Heart right ventricle (tissue), 16 donors: ENCODE data around the gene OR8G5. TPM values are rescaled to one million over a fixed set of nuclear protein-coding genes. Genes with fewer than 3 reads are reported as not detected.

Experiments
- ATAC-seq, 8 donors: fragments of 200-7000 bp; cut with Tn5 transposase; one replicate each; pipeline ENCODE4 v1.9.1; 2020; ENCODE audit warnings: mild to moderate bottlenecking in 8 of 8, moderate library complexity in 8 of 8, moderate number of reproducible peaks in 1 of 8
- DNase-seq, 2 donors: peaks; one replicate each; pipeline ENCODE4 v3.0.0-alpha.2; 2020
- H3K27ac ChIP-seq, 10 donors: fragments of 200-600 bp; sonication (generic) in 2 of 10; one replicate each; pipeline versions ENCODE4 v1.5.0 to v1.8.0; 2020 to 2022; ENCODE audit warnings: mild to moderate bottlenecking in 3 of 10
- H3K27me3 ChIP-seq, 7 donors: fragments of 200-600 bp; one replicate each; pipeline ENCODE4 v1.8.0; 2021 to 2022; ENCODE audit warnings: mild to moderate bottlenecking in 2 of 7
- H3K36me3 ChIP-seq, 9 donors: fragments of 200-600 bp; sonication (generic) in 1 of 9; one replicate each; pipeline versions ENCODE4 v1.5.0 to v1.8.0; 2020 to 2022; ENCODE audit warnings: mild to moderate bottlenecking in 2 of 9
- H3K4me1 ChIP-seq, 9 donors: fragments of 200-600 bp; sonication (generic) in 1 of 9; one replicate each; pipeline versions ENCODE4 v1.5.0 to v1.8.0; 2020 to 2022; ENCODE audit warnings: mild to moderate bottlenecking in 4 of 9
- H3K4me3 ChIP-seq, 10 donors: fragments of 200-600 bp; sonication (generic) in 2 of 10; one replicate each; pipeline versions ENCODE4 v1.5.0 to v1.8.0; 2020 to 2022; ENCODE audit warnings: mild to moderate bottlenecking in 7 of 10, moderate library complexity in 2 of 10
- H3K9me3 ChIP-seq, 11 donors: fragments of 200-600 bp in 10 of 11; sonication (generic) in 2 of 11; one replicate each; pipeline versions ENCODE4 v1.5.0 to v1.8.0; 2013 to 2022; ENCODE audit warnings: mild to moderate bottlenecking in 2 of 11, control low read depth in 1 of 11, moderate library complexity in 1 of 11
- WGBS, 2 donors: extraction: QIAGEN DNeasy Blood & Tissue Kit; methylation state at CpG; one replicate each; pipeline ENCODE4 v1.1.7; 2013; ENCODE audit warnings: inconsistent platforms in 1 of 2; 5-methylcytosine and 5-hydroxymethylcytosine counted together
- intact Hi-C, 10 donors: fragments of 100-400 bp; cut with DNase I; formaldehyde crosslinking; loops; one replicate each; pipeline versions ENCODE4 v1.11.1 to v1.14.2; 2022
- polyA plus RNA-seq, 2 donors: library from polyadenylated mRNA; stranded (reverse); fragments of 200-250 nt; gene quantifications; one replicate each; pipeline ENCODE4 v1.2.3, GENCODE V29; 2013
- total RNA-seq, 10 donors: library from RNA; stranded (reverse); fragmentation: NEBNext Ultra II Directional in 3 of 10; extraction: Animal tissue kit (Norgen Biotek cat#: 25700) in 3 of 10; gene quantifications; one replicate each; pipeline versions ENCODE4 v1.2.1 to v1.2.4, GENCODE V29; 2021 to 2023
- TF ChIP-seq, protein P1 (sequence below), 9 donors: fragments of 200-600 bp; sonication (generic) in 2 of 9; IDR thresholded peaks; one replicate each; pipeline versions ENCODE4 v1.5.0 to v1.8.0; 2021 to 2022; ENCODE audit warnings: antibody characterized with exemption in 9 of 9, mild to moderate bottlenecking in 5 of 9, moderate library complexity in 1 of 9
- donor health status: Arrhythmogenic right ventricular cardiomyopathy.
- donor health status: ischemic (EF 13 %, LVEDD 7.1; RV severe dilation, severe dysfunction).
- donor health status: healthy with polysubstance abuse.
- donor health status: DM: no; HTN: yes; CAD: no.
- donor health status: DM: no; HTN: no; CAD: no.
- donor health status: ischemic (EF 25% LVEDD 6.9; RV normal size, moderate dysfunction).
- donor health status: ischemic (EF 25% LVEDD 5.7; RV mildly dilated, moderate dysfunction).
- donor health status: healthy.
- donor health status: DM: yes; HTN: yes; CAD: no.
- donor health status: Ischemic cardiomyopathy.
- donor health status: ischemic (EF 35%, LVEDD 5.7; RV mildly dilated, moderate dysfunction).
- donor health status: nonischemic (EF 11% LVEDD 7.7; RV severe dilation, severe dysfunction).
- donor health status: DM: yes; HTN: yes; CAD: no.
- donor health status: PGD.
- donor health status: ischemic (EF 29% LVEDD 5.4; RV normal size, mild dysfunction).
- donor health status: nonischemic (EF 23%, LVEDD 6.1; RV moderate dilation, normal function).

OR8G5 gene
- total and polyA plus RNA-seq, 12 donors = not detected

- WGBS, 2 donors = 76 to 86% methylated on average over 2 of the region's 2 CpGs
- Histone ChIP-seq H3K4me3 (no peak overlapping the region), H3K4me1 (no peaks in the 10 kb centered on the region), H3K27me3 (no peaks in the 10 kb centered on the region), H3K36me3 (no peaks in the 10 kb centered on the region), H3K9me3 (no peaks in the 10 kb centered on the region), H3K27ac (no peak overlapping the region)
- intact Hi-C loops = no loop called here
- DNase-seq (no peak), ATAC-seq (no peak)
- TF ChIP-seq, protein P1, sequence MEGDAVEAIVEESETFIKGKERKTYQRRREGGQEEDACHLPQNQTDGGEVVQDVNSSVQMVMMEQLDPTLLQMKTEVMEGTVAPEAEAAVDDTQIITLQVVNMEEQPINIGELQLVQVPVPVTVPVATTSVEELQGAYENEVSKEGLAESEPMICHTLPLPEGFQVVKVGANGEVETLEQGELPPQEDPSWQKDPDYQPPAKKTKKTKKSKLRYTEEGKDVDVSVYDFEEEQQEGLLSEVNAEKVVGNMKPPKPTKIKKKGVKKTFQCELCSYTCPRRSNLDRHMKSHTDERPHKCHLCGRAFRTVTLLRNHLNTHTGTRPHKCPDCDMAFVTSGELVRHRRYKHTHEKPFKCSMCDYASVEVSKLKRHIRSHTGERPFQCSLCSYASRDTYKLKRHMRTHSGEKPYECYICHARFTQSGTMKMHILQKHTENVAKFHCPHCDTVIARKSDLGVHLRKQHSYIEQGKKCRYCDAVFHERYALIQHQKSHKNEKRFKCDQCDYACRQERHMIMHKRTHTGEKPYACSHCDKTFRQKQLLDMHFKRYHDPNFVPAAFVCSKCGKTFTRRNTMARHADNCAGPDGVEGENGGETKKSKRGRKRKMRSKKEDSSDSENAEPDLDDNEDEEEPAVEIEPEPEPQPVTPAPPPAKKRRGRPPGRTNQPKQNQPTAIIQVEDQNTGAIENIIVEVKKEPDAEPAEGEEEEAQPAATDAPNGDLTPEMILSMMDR (IDR thresholded peaks at IDR 0.05) = no peak
Observed at GRCh38 chr11:124274000-124274399, 17.8 kb downstream of the OR8G5 start.

DNA sequence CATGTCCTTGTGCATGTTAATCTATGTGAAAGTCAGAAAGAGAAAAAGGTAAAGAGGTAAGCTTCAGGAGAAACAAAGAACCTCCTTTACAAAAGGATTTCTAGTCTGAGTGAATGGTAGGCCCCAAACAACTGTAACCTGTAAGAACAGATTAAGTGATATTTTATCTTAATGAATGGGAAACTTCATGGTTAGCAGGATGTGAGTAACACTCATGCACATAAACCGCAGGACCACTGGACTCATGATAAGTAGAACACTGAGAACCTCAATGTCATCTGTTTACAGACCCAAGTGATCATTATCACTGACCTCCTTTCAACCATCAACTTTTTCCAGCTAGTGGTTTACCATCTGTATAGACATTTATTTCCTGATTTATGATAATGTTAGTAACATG is 19.9 kb downstream of the OR8G5 start:
- 44 to 54% methylated on average over 1 of the region's 1 CpG for WGBS, 2 donors
- no peaks in the 10 kb centered on the region for H3K4me1 ChIP-seq
- no peaks in the 10 kb centered on the region for H3K27me3 ChIP-seq
- no peak overlapping the region for H3K4me3 ChIP-seq
- H3K27ac ChIP-seq = no peak overlapping the region
- ATAC-seq (no peak), DNase-seq (no peak)
- peaks cover 0 to 11% (median 0%) of the 10 kb centered on the region in 11 donors for H3K9me3 ChIP-seq
- TF ChIP-seq, protein P1 (IDR thresholded peaks at IDR 0.05) = no peak
- no peaks in the 10 kb centered on the region for H3K36me3 ChIP-seq
- intact Hi-C loops = no loop called here

- Histone ChIP-seq H3K4me1 (no peaks in the 10 kb centered on the region), H3K36me3 (no peaks in the 10 kb centered on the region), H3K27me3 (no peaks in the 10 kb centered on the region), H3K9me3 (peaks cover 0 to 21% (median 0%) of the 10 kb centered on the region in 11 donors), H3K4me3 (no peak overlapping the region), H3K27ac (no peak overlapping the region)
- ATAC-seq (no peak), DNase-seq (no peak)
- 83 to 90% methylated on average over 3 of the region's 3 CpGs for WGBS, 2 donors
- TF ChIP-seq, protein P1 (IDR thresholded peaks at IDR 0.05) = no peak
- intact Hi-C loops = no loop called here
Observed at GRCh38 chr11:124277207-124277606, 21.0 kb downstream of the OR8G5 start.

GRCh38 chr11:124277804-124278203 is 21.6 kb downstream of the OR8G5 start:
- peaks cover 0 to 24% (median 0%) of the 10 kb centered on the region in 11 donors for H3K9me3 ChIP-seq
- H3K27me3 ChIP-seq = no peaks in the 10 kb centered on the region
- H3K36me3 ChIP-seq = no peaks in the 10 kb centered on the region
- intact Hi-C loops = no loop called here
- DNase-seq = no peak
- ATAC-seq = no peak
- no peak overlapping the region for H3K4me3 ChIP-seq
- WGBS, 2 donors = 65 to 76% methylated on average over 3 of the region's 3 CpGs
- H3K27ac ChIP-seq = no peak overlapping the region
- H3K4me1 ChIP-seq = no peaks in the 10 kb centered on the region
- TF ChIP-seq, protein P1 (IDR thresholded peaks at IDR 0.05) = no peak
